Right atrium auricular region (tissue), 2 donors: Measurements from ENCODE around the gene CNOT6. TPM values are rescaled to one million over a fixed set of nuclear protein-coding genes. Genes with fewer than 3 reads are reported as not detected.

ENCODE experiments used
- DNase-seq: peaks from one replicate; pipeline ENCODE4 v3.0.0-alpha.2; 2019; ENCODE audit warnings: low spot score
- H3K27ac ChIP-seq, 2 donors: fragments of 200-600 bp; sonication (generic); 1 replicate in 1 of 2; 2 replicates in 1 of 2; pipeline ENCODE4 v1.5.1; 2016 to 2019
- H3K27me3 ChIP-seq, 2 donors: fragments of 200-600 bp; sonication (generic); one replicate each; pipeline versions ENCODE4 v1.5.1 to v1.6.0; 2017 to 2019
- H3K36me3 ChIP-seq: fragments of 200-600 bp; sonication (generic); one replicate; pipeline ENCODE4 v1.5.1; 2016
- H3K4me1 ChIP-seq, 2 donors: fragments of 200-600 bp; sonication (generic); one replicate each; pipeline versions ENCODE4 v1.5.1 to v1.6.0; 2017 to 2019
- H3K4me3 ChIP-seq, 2 donors: fragments of 200-600 bp; sonication (generic); 1 replicate in 1 of 2; 2 replicates in 1 of 2; pipeline ENCODE4 v1.5.1; 2017 to 2019; ENCODE audit warnings: mild to moderate bottlenecking in 1 of 2, moderate library complexity in 1 of 2
- H3K9me3 ChIP-seq, 2 donors: fragments of 200-600 bp; sonication (generic); one replicate each; pipeline ENCODE4 v1.5.1; 2019
- total RNA-seq, 2 donors: library from RNA; depleted of rRNA; stranded (reverse); fragments of >200 nt; gene quantifications; one replicate each; pipeline ENCODE4 v1.1.0, GENCODE V29; 2016
- TF ChIP-seq, protein P1 (sequence below), 2 donors: fragments of 200-600 bp; sonication (generic); IDR thresholded peaks; one replicate each; pipeline ENCODE4 v1.5.1; 2019; ENCODE audit warnings: antibody characterized with exemption in 2 of 2

Gene CNOT6
- total RNA-seq, 2 donors from 2014 or later = 7.2 to 7.7 TPM

DNA sequence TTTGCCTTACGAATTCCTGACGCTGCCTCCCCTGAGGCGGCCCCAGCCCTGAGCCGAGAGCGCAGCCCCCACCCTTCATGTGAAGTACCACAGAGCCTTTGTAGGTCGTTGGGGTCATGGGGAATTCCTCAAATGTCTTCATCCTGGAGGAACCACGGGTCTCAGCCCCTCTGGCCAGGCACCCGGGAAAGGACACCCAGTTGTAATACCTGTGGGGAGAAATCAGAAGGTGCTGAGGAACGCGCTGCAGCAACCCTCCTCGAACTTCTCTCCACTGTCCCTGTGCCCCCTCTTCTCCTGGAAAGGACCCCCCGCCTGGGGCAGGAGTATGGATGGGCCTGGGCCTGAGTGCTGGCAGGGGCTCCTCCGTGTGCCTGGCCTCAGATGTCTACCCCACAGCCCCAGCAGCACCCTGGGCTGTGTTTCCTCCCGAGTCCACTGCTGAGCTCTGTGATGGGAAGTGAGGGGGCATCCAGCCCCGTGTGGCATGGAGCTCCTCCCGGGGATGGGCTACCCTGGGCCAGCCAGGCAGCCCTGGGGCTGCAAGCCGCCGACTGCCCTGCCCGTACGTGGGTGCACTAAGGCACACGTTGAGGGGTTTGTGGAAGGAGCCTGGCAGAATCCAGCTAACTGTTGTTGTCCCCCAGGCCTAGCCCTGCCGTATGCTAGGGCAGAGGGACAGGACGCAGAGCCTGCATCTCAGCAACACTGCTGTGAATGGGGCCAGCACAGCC lies 115.8 kb downstream of the CNOT6 start:
- no peaks in the 10 kb centered on the region for H3K9me3 ChIP-seq
- H3K36me3 ChIP-seq = no peaks in the 10 kb centered on the region
- H3K27me3 ChIP-seq = no peaks in the 10 kb centered on the region
- no peak for DNase-seq
- TF ChIP-seq, protein P1, sequence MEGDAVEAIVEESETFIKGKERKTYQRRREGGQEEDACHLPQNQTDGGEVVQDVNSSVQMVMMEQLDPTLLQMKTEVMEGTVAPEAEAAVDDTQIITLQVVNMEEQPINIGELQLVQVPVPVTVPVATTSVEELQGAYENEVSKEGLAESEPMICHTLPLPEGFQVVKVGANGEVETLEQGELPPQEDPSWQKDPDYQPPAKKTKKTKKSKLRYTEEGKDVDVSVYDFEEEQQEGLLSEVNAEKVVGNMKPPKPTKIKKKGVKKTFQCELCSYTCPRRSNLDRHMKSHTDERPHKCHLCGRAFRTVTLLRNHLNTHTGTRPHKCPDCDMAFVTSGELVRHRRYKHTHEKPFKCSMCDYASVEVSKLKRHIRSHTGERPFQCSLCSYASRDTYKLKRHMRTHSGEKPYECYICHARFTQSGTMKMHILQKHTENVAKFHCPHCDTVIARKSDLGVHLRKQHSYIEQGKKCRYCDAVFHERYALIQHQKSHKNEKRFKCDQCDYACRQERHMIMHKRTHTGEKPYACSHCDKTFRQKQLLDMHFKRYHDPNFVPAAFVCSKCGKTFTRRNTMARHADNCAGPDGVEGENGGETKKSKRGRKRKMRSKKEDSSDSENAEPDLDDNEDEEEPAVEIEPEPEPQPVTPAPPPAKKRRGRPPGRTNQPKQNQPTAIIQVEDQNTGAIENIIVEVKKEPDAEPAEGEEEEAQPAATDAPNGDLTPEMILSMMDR (IDR thresholded peaks at IDR 0.05) = no peak
- H3K4me3 ChIP-seq = no peak overlapping the region
- no peaks in the 10 kb centered on the region for H3K4me1 ChIP-seq
- no peak overlapping the region for H3K27ac ChIP-seq

DNA sequence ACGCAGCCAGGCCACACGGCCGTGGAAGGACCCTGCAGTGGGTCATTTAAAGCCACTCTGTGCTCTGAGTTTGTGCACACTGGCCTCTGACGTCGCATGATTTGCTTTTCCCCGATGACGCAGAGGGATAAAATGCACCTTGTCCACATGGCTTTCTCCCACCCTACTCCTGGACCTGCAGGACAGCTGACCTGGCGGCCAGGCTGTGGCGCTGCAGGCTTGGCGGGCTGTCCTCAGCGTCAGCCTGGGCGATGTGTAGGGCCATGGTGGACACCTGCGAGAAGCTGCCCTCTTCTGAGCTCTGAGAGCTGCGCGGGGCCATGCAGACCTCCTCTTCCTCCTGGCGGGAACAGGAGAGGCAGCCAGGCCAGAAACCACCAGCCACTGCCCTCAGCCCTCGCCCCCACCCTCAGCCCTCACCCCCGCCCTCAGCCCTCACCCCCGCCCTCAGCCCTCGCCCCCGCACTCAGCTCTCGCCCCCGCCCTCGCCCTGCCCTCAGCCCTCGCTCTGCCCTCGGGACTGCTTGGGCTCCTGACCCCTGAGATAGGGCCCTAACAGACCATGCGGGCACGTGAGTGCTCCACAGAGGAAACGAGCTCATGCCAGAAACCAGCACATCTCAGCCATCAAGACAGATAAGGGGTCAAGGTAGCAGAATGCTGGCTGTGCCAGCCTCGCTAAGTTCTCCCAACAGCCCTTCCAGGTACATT lies 117.1 kb downstream of the CNOT6 start:
- Histone ChIP-seq H3K27me3 (no peaks in the 10 kb centered on the region), H3K36me3 (no peaks in the 10 kb centered on the region), H3K4me1 (no peaks in the 10 kb centered on the region), H3K27ac (no peak overlapping the region), H3K4me3 (no peak overlapping the region), H3K9me3 (no peaks in the 10 kb centered on the region)
- TF ChIP-seq, protein P1 (IDR thresholded peaks at IDR 0.05) = no peak
- DNase-seq = no peak

DNA sequence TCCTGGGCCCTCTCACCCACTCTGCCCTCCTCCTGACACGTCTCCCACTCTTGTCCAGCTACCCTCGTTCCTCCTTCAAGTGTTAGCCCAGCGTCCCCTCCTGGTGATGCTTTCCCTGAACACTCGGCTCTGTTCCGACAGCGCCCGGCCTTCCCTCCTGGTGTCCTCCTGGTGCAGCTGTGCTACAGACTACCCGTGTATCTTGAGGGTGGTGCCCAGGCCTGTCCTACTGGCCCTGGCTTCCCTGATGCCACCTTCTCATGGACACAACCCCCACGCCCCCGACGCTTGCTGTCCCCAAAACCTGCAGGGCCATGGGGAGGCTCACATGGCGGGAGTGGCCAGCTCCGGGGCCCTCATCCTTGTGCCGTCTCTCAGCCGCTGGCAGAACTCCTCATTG lies 118.5 kb downstream of the CNOT6 start:
- Histone ChIP-seq H3K9me3 (no peaks in the 10 kb centered on the region), H3K36me3 (no peaks in the 10 kb centered on the region), H3K4me1 (no peaks in the 10 kb centered on the region), H3K27me3 (no peaks in the 10 kb centered on the region), H3K27ac (no peak overlapping the region), H3K4me3 (no peak overlapping the region)
- no peak for DNase-seq
- TF ChIP-seq, protein P1 (IDR thresholded peaks at IDR 0.05) = no peak

DNA sequence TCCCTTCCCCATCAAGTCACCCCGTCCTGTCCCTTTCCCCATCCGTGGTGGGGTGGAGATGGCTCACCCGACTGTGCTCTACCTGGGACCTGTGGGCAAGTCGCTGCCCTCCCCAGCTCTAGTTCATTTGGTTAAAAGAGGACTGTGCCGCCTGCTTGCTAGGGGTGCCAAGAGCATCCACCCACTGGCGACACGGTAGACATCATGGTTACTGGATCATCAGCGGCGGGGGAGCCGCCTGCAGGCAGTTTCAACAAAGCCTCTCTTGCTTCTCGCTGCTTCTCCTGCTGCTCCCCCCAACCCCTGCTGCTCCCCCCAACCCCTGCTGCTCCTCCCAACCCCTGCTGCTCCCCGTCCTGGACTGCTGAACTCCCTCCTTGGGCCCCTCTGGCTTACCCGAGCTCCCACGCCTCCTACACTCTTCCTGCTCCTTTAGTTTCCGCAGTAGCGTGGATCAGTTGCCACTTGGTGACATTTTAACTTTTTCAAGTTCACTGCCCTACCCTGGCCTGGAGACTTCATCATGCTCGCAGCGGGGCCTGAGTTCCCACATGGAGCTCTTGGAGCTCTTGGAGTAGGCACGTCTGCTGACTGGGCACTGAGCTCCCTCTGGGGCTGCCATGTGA lies 119.1 kb downstream of the CNOT6 start:
- TF ChIP-seq, protein P1 (IDR thresholded peaks at IDR 0.05) = no peak
- Histone ChIP-seq H3K9me3 (no peaks in the 10 kb centered on the region), H3K4me1 (no peaks in the 10 kb centered on the region), H3K27ac (no peak overlapping the region), H3K36me3 (no peaks in the 10 kb centered on the region), H3K27me3 (no peaks in the 10 kb centered on the region), H3K4me3 (no peak overlapping the region)
- no peak for DNase-seq

DNA sequence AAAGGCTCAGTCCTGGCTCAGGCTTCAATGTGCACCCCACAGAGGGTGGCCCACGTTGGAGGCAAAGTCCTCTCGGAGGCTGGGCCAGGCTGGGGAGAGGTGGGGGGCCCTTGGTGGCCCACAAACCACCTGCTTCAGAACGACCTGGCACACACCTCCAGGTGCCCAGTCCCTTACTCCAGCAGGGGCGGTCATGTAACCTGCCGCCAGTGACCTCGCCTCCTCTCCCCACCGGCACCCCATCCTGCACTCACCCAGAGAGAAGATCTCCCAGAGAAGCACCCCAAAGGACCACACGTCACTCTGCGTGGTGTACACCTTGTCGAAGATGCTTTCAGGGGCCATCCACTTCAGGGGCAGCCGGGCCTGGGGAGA lies 119.6 kb downstream of the CNOT6 start:
- Histone ChIP-seq H3K27ac (no peak overlapping the region), H3K27me3 (no peaks in the 10 kb centered on the region), H3K4me1 (peaks cover 0 to 4% of the 10 kb centered on the region in 2 donors), H3K4me3 (no peak overlapping the region), H3K9me3 (no peaks in the 10 kb centered on the region), H3K36me3 (no peaks in the 10 kb centered on the region)
- TF ChIP-seq, protein P1 (IDR thresholded peaks at IDR 0.05) = no peak
- DNase-seq = no peak
